ENCODE results near the gene LPP.

- TF ChIP-seq, protein P1, sequence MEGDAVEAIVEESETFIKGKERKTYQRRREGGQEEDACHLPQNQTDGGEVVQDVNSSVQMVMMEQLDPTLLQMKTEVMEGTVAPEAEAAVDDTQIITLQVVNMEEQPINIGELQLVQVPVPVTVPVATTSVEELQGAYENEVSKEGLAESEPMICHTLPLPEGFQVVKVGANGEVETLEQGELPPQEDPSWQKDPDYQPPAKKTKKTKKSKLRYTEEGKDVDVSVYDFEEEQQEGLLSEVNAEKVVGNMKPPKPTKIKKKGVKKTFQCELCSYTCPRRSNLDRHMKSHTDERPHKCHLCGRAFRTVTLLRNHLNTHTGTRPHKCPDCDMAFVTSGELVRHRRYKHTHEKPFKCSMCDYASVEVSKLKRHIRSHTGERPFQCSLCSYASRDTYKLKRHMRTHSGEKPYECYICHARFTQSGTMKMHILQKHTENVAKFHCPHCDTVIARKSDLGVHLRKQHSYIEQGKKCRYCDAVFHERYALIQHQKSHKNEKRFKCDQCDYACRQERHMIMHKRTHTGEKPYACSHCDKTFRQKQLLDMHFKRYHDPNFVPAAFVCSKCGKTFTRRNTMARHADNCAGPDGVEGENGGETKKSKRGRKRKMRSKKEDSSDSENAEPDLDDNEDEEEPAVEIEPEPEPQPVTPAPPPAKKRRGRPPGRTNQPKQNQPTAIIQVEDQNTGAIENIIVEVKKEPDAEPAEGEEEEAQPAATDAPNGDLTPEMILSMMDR (IDR thresholded peaks at IDR 0.05 in 2 of 3, conservative IDR thresholded peaks at IDR 0.05 in 1 of 3; ENCODE audit: control insufficient read depth in 2 of 3, extremely low read depth in 1 of 3, insufficient read depth in 1 of 3, low read depth in 3 of 3, low read length in 3 of 3), result no peak
- no peak for TF ChIP-seq BACH1 (IDR thresholded peaks at IDR 0.05; ENCODE audit: borderline replicate concordance)
- TF ChIP-seq POLR2A (IDR thresholded peaks at IDR 0.05; ENCODE audit: low read depth, low read length), result no peak
- TF ChIP-seq, protein P2, sequence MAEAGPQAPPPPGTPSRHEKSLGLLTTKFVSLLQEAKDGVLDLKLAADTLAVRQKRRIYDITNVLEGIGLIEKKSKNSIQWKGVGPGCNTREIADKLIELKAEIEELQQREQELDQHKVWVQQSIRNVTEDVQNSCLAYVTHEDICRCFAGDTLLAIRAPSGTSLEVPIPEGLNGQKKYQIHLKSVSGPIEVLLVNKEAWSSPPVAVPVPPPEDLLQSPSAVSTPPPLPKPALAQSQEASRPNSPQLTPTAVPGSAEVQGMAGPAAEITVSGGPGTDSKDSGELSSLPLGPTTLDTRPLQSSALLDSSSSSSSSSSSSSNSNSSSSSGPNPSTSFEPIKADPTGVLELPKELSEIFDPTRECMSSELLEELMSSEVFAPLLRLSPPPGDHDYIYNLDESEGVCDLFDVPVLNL (IDR thresholded peaks at IDR 0.05; ENCODE audit: low read depth, low read length), result no peak
- TF ChIP-seq IKZF2 (IDR thresholded peaks at IDR 0.05), result no peak
- no peak for TF ChIP-seq BRCA1 (IDR thresholded peaks at IDR 0.05; ENCODE audit: low read depth, low read length)
- no peak for TF ChIP-seq KDM1A (IDR thresholded peaks at IDR 0.05; ENCODE audit: borderline replicate concordance)
- TF ChIP-seq PBX3 (IDR thresholded peaks at IDR 0.05; ENCODE audit: insufficient replicate concordance, low read depth, low read length), result no peak
- no peak for TF ChIP-seq USF1 (IDR thresholded peaks at IDR 0.05; ENCODE audit: borderline replicate concordance, extremely low read length, insufficient read depth, low read depth, low read length)
- TF ChIP-seq EP300 (IDR thresholded peaks at IDR 0.05; ENCODE audit: borderline replicate concordance in 1 of 2, control insufficient read depth in 1 of 2, low read depth in 2 of 2, low read length in 2 of 2), result no peak
Observed at GRCh38 chr3:188667926-188668325, 514.0 kb downstream of the LPP start.

All from GM12878 (cell line).